Inflammatory macrophage (primary cell): ENCODE data around the gene DICER1.
"Not testable (repeated sequence)": the region's sequence is repeated elsewhere in the genome, so short reads cannot be mapped to it uniquely, and the experiment has no call there.

Experiments used
- DNase-seq, 2 donors: peaks; one replicate each; pipeline ENCODE4 v3.0.0-alpha.2; 2020 to 2022
- total RNA-seq, 18 experiments: gene quantifications; one replicate each; lab custom pipeline; 2026; ENCODE audit warnings: mixed read lengths in 6 of 18, inconsistent platforms in 2 of 18; lab: John Stamatoyannopoulos, UW

DICER1 gene, protein sequence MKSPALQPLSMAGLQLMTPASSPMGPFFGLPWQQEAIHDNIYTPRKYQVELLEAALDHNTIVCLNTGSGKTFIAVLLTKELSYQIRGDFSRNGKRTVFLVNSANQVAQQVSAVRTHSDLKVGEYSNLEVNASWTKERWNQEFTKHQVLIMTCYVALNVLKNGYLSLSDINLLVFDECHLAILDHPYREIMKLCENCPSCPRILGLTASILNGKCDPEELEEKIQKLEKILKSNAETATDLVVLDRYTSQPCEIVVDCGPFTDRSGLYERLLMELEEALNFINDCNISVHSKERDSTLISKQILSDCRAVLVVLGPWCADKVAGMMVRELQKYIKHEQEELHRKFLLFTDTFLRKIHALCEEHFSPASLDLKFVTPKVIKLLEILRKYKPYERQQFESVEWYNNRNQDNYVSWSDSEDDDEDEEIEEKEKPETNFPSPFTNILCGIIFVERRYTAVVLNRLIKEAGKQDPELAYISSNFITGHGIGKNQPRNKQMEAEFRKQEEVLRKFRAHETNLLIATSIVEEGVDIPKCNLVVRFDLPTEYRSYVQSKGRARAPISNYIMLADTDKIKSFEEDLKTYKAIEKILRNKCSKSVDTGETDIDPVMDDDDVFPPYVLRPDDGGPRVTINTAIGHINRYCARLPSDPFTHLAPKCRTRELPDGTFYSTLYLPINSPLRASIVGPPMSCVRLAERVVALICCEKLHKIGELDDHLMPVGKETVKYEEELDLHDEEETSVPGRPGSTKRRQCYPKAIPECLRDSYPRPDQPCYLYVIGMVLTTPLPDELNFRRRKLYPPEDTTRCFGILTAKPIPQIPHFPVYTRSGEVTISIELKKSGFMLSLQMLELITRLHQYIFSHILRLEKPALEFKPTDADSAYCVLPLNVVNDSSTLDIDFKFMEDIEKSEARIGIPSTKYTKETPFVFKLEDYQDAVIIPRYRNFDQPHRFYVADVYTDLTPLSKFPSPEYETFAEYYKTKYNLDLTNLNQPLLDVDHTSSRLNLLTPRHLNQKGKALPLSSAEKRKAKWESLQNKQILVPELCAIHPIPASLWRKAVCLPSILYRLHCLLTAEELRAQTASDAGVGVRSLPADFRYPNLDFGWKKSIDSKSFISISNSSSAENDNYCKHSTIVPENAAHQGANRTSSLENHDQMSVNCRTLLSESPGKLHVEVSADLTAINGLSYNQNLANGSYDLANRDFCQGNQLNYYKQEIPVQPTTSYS (N-terminal part only)
- 153 to 365 (median 288) reads per million in 18 experiments for total RNA-seq

GRCh38 chr14:95157327-95158189, at the start of gene DICER1:
Gene DICER1 (minus strand): TSS chr14:95157529. CDS start chr14:95133458, 24,071 bp downstream.
- DNase-seq: peak; percentile 95

GRCh38 chr14:95206534-95206933, 49.2 kb upstream of the DICER1 start:
- no peak for DNase-seq

- no peak for DNase-seq
Measured at GRCh38 chr14:95204705-95205104, 47.4 kb upstream of the DICER1 start.

DNA sequence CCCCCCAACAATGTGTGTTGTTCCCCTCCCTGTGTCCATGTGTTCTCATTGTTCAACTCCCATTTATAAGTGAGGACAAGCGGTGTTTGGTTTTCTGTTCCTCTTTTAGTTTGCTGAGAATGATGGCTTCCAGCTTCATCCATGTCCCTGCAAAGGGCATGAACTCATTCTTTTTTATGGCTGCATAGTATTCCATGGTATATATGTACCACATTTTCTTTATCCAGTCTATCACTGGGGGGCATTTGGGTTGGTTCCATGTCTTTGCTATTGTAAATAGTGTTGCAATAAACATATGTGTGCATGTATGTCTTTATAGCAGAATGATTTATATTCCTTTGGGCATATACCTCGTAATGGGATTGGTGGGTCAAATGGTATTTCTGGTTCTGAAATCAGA, 44.4 kb upstream of the DICER1 start:
- not testable (repeated sequence) for DNase-seq

DNA sequence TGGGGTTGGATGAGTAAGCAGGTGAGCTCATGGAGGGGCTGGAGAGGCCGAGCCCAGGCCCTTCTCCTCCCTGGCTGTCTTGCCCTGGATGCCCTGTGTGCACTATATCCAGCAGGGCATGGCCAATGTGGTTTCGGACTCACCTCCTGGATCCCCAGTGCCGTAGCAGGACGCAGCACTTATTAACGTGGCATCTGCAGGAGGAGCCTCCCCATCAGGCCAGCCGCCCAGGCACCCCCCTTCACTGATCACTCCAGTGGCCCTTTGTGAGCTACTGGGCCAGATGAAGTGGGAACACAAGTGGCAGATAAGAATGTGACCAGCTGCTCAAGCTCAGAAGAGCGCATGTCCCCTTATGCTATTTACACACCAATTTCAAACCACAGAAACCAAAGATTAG, 43.1 kb upstream of the DICER1 start:
- no peak for DNase-seq

DNA sequence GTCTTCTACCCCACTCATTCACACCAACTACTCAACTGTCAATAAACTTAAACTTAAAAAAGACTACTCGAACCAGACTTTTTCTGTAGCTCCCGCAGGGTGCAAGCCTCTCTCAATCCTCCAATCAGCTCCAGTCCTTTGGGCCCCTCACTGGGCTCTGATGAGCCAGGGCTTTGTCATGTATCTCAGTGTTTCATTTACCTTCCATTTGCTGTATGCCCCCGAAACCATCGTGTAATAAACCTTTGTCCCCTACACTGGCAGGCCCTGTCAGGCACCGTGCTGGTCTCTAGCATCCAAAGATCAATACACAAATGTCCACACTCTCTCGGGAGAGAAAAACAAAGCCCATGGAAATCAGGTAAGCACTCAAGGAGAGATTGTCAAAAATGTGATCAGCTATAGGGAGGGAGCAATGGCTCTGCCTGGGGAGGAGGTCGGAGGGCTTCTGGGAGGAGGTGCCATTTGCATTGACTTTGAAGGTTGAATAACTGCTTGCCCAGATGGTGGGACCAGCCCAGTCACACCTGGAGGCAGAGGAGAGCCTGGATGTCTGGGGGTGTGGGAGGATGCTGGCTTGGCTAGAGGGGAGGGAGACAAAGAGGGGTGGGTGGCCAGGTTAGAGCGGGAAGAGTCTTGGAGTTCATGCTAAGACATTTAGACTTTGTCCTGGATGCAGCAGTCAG, 42.1 kb upstream of the DICER1 start:
- no peak for DNase-seq

GRCh38 chr14:95198320-95198719, 41.0 kb upstream of the DICER1 start:
- no peak for DNase-seq

GRCh38 chr14:95197551-95197950, 40.2 kb upstream of the DICER1 start:
- DNase-seq: no peak

DNA sequence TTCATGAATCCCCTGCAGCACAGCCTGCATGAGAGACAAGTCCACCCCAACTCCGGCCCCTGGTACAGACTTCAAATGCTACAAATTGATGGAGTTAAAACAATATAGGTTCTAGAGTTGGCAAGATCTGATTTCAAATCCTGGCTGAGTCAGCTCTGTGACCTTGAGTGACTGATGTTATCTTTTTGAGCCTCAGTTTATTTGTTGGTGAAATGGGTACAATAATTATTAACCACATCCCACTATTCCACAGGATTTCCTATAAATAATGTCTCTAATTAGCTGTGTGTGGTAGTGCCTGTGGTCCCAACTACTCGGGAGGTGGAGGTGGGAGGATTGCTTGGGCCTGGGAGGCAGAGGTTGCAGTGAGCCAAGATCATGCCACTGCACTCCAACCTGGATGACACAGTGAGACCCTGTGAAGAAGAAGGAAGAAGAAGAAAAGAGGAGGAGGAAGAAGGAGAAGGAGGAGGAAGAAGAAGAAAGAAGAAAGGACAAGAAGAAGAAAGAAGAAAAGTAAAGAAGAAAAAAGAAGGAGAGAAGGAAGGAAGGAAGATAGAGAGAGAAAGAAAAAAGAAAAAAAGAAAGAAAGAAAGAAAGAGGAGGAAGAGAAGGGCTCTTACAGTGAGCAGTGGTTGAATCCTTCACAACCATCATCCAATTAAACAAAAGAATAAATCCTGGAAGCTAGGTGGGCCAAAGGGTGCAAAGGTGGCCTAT, 39.7 kb upstream of the DICER1 start:
- no peak for DNase-seq

- peak; percentile 29 to 36 for DNase-seq
Measured at GRCh38 chr14:95196268-95196667, 38.9 kb upstream of the DICER1 start.

- DNase-seq: no peak
Measured at GRCh38 chr14:95195031-95195430, 37.7 kb upstream of the DICER1 start.

DNA sequence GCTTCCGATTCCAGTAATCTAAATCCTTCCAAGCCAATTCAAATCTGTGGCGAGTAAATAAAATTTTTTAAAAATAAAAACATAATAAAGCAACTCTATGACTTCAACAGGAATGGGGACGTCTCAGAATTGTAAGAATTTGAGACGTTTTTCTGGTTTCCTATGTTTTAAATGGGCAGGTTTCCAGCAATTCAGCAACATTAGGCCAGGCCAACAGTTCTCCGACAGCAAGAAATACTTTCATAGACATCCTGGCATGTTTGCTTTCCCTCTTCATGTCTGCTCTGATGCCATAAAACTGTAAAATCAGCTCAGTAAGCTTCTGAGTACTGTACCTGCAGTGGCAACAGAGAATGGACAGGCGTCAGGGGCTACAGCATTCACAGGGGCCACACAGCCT, 35.8 kb upstream of the DICER1 start:
- no peak for DNase-seq

DNA sequence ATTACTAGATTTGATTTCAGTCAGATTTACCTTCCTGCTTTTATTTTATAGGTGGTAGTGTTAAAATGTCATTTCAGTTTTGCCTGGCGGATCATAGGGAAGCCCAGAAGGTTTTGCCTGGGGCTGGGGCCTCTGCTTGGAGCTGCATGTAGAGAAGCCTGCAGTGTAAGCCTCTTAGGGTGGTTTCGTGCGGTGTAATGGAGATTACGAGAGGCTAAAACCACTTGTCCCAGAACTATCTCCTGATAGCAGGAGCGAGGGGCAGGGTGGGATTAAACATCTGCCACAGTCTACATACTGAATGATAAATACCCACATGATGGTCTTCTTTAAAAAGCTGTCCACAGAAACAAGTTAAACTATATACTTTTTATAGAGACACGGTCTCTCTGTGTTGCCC, 35.0 kb upstream of the DICER1 start:
- no peak for DNase-seq

- DNase-seq: peak in 1 of 2 donors; percentile 23
Measured at GRCh38 chr14:95191445-95192199, 34.3 kb upstream of the DICER1 start.

DNA sequence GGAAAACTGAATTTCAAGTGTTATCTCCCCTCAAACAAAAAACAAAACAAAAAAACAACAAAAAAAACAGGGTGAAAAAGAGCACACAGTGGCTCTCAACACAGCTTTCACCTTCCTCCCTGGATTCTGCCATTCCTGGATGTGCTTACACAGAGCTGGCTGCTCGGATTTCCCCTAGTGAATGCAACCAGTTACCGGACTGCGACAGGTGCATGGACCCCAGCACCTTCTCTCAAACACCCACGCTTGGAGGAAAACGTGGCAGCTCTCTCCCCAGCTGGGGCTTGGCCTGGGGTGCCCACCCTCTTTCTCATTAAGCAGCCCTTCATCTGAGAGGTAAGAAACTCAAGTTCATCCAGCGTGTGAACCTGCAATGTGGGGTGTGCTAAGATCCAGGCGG, 33.5 kb upstream of the DICER1 start:
- DNase-seq: no peak

DNA sequence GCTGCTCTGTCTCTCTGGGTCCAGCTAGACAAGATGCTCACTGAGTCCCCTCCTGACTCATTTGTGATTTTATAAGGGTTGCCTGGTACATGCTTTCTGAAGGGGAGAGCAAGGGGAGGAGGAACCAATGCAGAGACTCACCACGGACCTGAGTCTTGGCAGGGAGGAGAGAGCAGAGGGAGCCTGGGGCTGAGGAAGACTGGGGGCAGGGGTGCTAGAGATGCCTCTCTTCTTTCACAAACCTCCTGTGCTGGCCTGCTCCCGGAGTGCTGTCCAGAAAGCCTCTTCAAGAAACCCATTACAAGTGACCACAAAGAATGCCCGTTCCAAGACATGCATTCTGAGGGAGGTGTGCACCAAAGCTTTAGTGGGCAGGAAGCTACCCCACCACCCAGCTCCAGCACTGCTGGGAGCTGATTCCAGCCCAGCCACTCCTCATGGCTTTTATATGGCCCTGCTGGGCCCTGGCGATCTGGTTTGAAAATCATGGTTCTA, 33.1 kb upstream of the DICER1 start:
- no peak for DNase-seq

DNA sequence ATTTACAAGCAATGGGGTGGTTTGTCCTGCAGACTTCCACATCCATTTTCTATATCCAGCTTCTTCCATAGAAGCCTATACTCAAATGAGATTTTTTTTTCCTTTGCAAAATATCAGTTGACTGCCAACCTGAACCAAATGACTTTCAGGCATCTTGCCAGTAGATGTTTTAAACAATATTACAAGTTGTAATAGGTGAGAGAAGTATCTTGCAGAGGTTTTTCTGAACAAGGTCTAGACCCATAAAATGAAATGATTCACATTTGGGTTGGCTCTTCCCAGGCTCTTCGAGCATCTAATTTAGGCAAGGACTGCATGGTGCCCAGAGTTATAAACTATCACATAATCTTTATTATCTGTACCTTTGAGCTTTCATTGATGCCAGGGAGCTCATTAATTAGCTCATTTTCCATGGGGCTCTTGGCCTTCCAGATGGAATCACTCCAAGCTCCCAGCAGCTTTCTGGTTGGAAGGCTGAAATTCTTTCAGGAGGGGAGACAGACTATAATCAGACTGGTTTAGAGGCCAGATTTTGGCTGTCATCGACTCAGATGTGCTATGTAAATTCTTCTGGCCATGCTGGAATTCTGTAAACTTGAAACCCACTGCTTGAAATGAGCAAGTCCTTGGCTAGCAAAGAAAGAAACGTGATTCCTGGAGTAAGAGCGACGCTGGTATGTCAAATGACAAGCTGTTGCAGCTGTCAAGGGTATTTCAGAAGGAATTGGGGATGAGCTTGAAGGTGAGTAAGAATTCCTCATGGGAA, 32.2 kb upstream of the DICER1 start:
- DNase-seq: no peak

GRCh38 chr14:95188380-95188779, 31.1 kb upstream of the DICER1 start:
- DNase-seq: no peak
